IMR-90 (cell line): ENCODE data around the gene ATG7. TPM values are rescaled to one million over a fixed set of nuclear protein-coding genes. Genes with fewer than 3 reads are reported as not detected.

Source experiments
- ATAC-seq: fragments of 200-7000 bp; cut with Tn5 transposase; 2 replicates; pipeline ENCODE4 v1.9.1; 2020; ENCODE audit warnings: low read depth, mild to moderate bottlenecking, moderate library complexity
- BruUV-seq: library from RNA; stranded (reverse); fragments of 400-500 nt; replicated peaks from 2 replicates; lab custom pipeline; 2021; lab: Mats Ljungman, UMichigan
- CTCF ChIA-PET: fragments of 300-600 bp; formaldehyde crosslinking; extraction: SDS; loops from one replicate; lab custom pipeline; 2021; ENCODE audit warnings: antibody characterized with exemption; lab: Yijun Ruan, JAX
- POLR2A ChIA-PET: fragments of 300-600 bp; sonication (Branson Sonifier 250); formaldehyde crosslinking; loops from one replicate; lab custom pipeline; 2022; ENCODE audit warnings: antibody characterized with exemption; ENCODE audit not compliant: unreplicated experiment; lab: Charles Lee
- DNase-seq: peaks from one replicate; pipeline ENCODE4 v3.0.0; 2013
- H2AFZ ChIP-seq: replicated peaks from 2 replicates; pipeline ENCODE3; 2013; ENCODE audit warnings: low read length, mild to moderate bottlenecking; ENCODE audit not compliant: poor library complexity
- H2AK5ac ChIP-seq: 2 replicates; pipeline ENCODE4 v1.6.1; 2013; ENCODE audit warnings: low read depth, low read length, inconsistent platforms
- H2AK9ac ChIP-seq: replicated peaks from 2 replicates; pipeline ENCODE3; 2013; ENCODE audit warnings: mild to moderate bottlenecking, low read depth, low read length, moderate library complexity; ENCODE audit not compliant: poor library complexity
- H2BK120ac ChIP-seq: 2 replicates; pipeline ENCODE4 v1.6.1; 2013; ENCODE audit warnings: low read depth, low read length, inconsistent platforms
- H2BK15ac ChIP-seq: 3 replicates; pipeline ENCODE4 v1.6.1; 2013; ENCODE audit warnings: low read depth, low read length, inconsistent platforms
- H2BK20ac ChIP-seq: 2 replicates; pipeline ENCODE4 v1.6.1; 2013; ENCODE audit warnings: low read depth, mild to moderate bottlenecking, inconsistent platforms, low read length, moderate library complexity
- H2BK5ac ChIP-seq: 2 replicates; pipeline ENCODE4 v1.6.1; 2013; ENCODE audit warnings: mild to moderate bottlenecking, low read depth, low read length, inconsistent platforms; ENCODE audit not compliant: poor library complexity, severe bottlenecking
- H3K14ac ChIP-seq: replicated peaks from 2 replicates; pipeline ENCODE4 v1.6.1; 2013; ENCODE audit warnings: low read depth, low read length, inconsistent platforms
- H3K18ac ChIP-seq: 2 replicates; pipeline ENCODE4 v1.6.1; 2013; ENCODE audit warnings: low read depth, low read length, control low read depth
- H3K23ac ChIP-seq: 2 replicates; pipeline ENCODE4 v1.6.1; 2013; ENCODE audit warnings: low read depth, low read length, inconsistent platforms
- H3K27ac ChIP-seq: 2 replicates; pipeline ENCODE4 v1.5.1; 2013; ENCODE audit warnings: mild to moderate bottlenecking, control low read depth, low read length; ENCODE audit not compliant: insufficient read depth
- H3K27me3 ChIP-seq: 2 replicates; pipeline ENCODE4 v1.6.1; 2013; ENCODE audit warnings: low read length; ENCODE audit not compliant: control insufficient read depth, insufficient read depth
- H3K36me3 ChIP-seq: 2 replicates; pipeline ENCODE4 v1.6.1; 2013; ENCODE audit warnings: low read length, mixed read lengths; ENCODE audit not compliant: control insufficient read depth, insufficient read depth
- H3K4ac ChIP-seq: 2 replicates; pipeline ENCODE4 v1.6.1; 2013; ENCODE audit warnings: low read depth, low read length, inconsistent platforms
- H3K4me1 ChIP-seq: 2 replicates; pipeline ENCODE4 v1.6.1; 2013; ENCODE audit warnings: low read length, mixed read lengths; ENCODE audit not compliant: control insufficient read depth, insufficient read depth
- H3K4me2 ChIP-seq: 2 replicates; pipeline ENCODE4 v1.6.1; 2013; ENCODE audit warnings: low read depth, mild to moderate bottlenecking, control low read depth, low read length, moderate library complexity
- H3K4me3 ChIP-seq: 2 replicates; pipeline ENCODE4 v1.5.1; 2013; ENCODE audit warnings: low read depth, mild to moderate bottlenecking, control low read depth, low read length, moderate library complexity; ENCODE audit not compliant: insufficient read depth
- H3K56ac ChIP-seq: 2 replicates; pipeline ENCODE4 v1.6.1; 2013; ENCODE audit warnings: low read length, inconsistent platforms; ENCODE audit not compliant: insufficient read depth; ENCODE audit errors: extremely low read depth
- H3K79me1 ChIP-seq, 2 experiments: 2 replicates each; pipeline ENCODE4 v1.6.1; 2013; ENCODE audit warnings: low read length in 2 of 2, inconsistent platforms in 1 of 2, low read depth in 1 of 2
- H3K9ac ChIP-seq: 2 replicates; pipeline ENCODE4 v1.6.1; 2013; ENCODE audit warnings: low read depth, low read length, control low read depth
- H3K9me1 ChIP-seq: 2 replicates; pipeline ENCODE4 v1.6.1; 2013; ENCODE audit warnings: low read length, inconsistent platforms; ENCODE audit not compliant: insufficient read depth
- H3K9me3 ChIP-seq: 2 replicates; pipeline ENCODE4 v1.6.1; 2013; ENCODE audit warnings: low read length; ENCODE audit not compliant: control insufficient read depth, insufficient read depth
- H4K20me1 ChIP-seq: 2 replicates; pipeline ENCODE4 v1.6.1; 2013; ENCODE audit warnings: low read length, inconsistent platforms; ENCODE audit not compliant: insufficient read depth
- H4K5ac ChIP-seq: 2 replicates; pipeline ENCODE4 v1.6.1; 2013; ENCODE audit warnings: mild to moderate bottlenecking, low read depth, low read length, control low read depth
- H4K8ac ChIP-seq, 2 experiments: 2 replicates each; pipeline ENCODE4 v1.6.1; 2013; ENCODE audit warnings: low read depth in 2 of 2, low read length in 2 of 2, control low read depth in 1 of 2, inconsistent platforms in 1 of 2
- H4K91ac ChIP-seq: 2 replicates; pipeline ENCODE4 v1.6.1; 2013; ENCODE audit warnings: low read depth, low read length, inconsistent platforms; ENCODE audit not compliant: insufficient read depth
- BHLHE40 ChIP-seq: fragments of 150-350 bp; IDR thresholded peaks from 2 replicates; pipeline ENCODE4 v1.6.1; 2016; ENCODE audit warnings: mild to moderate bottlenecking, low read depth, low read length
- FOS ChIP-seq: fragments of 150-350 bp; IDR thresholded peaks from 2 replicates; pipeline ENCODE4 v1.6.1; 2016; ENCODE audit warnings: low read depth, low read length
- MAFK ChIP-seq: IDR thresholded peaks from 2 replicates; pipeline ENCODE4 v1.6.1; 2012; ENCODE audit warnings: low read depth, low read length, improper control_type of control experiment
- MXI1 ChIP-seq: IDR thresholded peaks from 2 replicates; pipeline ENCODE4 v1.6.1; 2012; ENCODE audit warnings: low read depth, mild to moderate bottlenecking, low read length, moderate library complexity, borderline replicate concordance
- NFE2L2 ChIP-seq: fragments of 150-350 bp; IDR thresholded peaks from 2 replicates; pipeline ENCODE4 v1.6.1; 2016; ENCODE audit warnings: low read depth, mild to moderate bottlenecking, low read length
- RAD21 ChIP-seq: IDR thresholded peaks from 2 replicates; pipeline ENCODE4 v1.6.1; 2012; ENCODE audit warnings: low read length, improper control_type of control experiment
- RCOR1 ChIP-seq: IDR thresholded peaks from 2 replicates; pipeline ENCODE4 v1.6.1; 2012; ENCODE audit warnings: mild to moderate bottlenecking, low read length, improper control_type of control experiment; ENCODE audit not compliant: insufficient replicate concordance
- RFX5 ChIP-seq: IDR thresholded peaks from 2 replicates; pipeline ENCODE4 v1.8.0; 2012; ENCODE audit warnings: low read depth, mild to moderate bottlenecking, low read length, moderate library complexity
- WGBS, 2 experiments: methylation state at CpG; one replicate each; pipeline versions ENCODE4 v1.1.5 to v1.1.7; 2013; ENCODE audit warnings: missing lambda C conversion rate in 2 of 2; ENCODE audit not compliant: insufficient read length in 1 of 2; ENCODE audit errors: extremely low coverage in 2 of 2; 5-methylcytosine and 5-hydroxymethylcytosine counted together
- dilution Hi-C: fragments of 300-500 bp; cut with HindIII; formaldehyde crosslinking; loops from one replicate; pipeline ENCODE4 v1.14.3; 2018; ENCODE audit warnings: low sequenced_read_pairs; ENCODE audit not compliant: unreplicated experiment
- in situ Hi-C: fragments of 300-500 bp; cut with MboI; formaldehyde crosslinking; loops from 3 replicates; pipeline ENCODE4 v1.14.3; 2019; ENCODE audit warnings: low sequenced_read_pairs, inconsistent platforms, mixed read lengths
- intact Hi-C: fragments of 100-400 bp; cut with micrococcal nuclease; formaldehyde crosslinking; loops from 2 replicates; pipeline ENCODE4 v1.10.0; 2022
- polyA plus RNA-seq, 3 experiments: library from polyadenylated mRNA; depleted of rRNA; stranded (reverse); fragments of >200 nt; gene quantifications; 2 replicates each; pipeline ENCODE4 v1.2.3, GENCODE V29; 2012; ENCODE audit warnings: low replicate concordance in 1 of 3
- total RNA-seq: library from RNA; depleted of rRNA; stranded (reverse); fragments of >200 nt; gene quantifications from 2 replicates; pipeline ENCODE4 v1.2.3, GENCODE V29; 2012
- TF ChIP-seq, protein P1 (sequence below): conservative IDR thresholded peaks from 2 replicates; pipeline ENCODE4 v1.5.1; 2012; ENCODE audit warnings: mild to moderate bottlenecking, low read depth, low read length, improper control_type of control experiment
- TF ChIP-seq, protein P2 (sequence below): fragments of 150-350 bp; IDR thresholded peaks from 2 replicates; pipeline ENCODE4 v1.6.1; 2016; ENCODE audit warnings: low read depth, mild to moderate bottlenecking, low read length, moderate library complexity, borderline replicate concordance

ATG7 gene
- total and polyA plus RNA-seq, 2 of the 4 experiments (the other 2 are of a cell fraction), result 15.6 to 51.4 TPM

- Histone ChIP-seq H3K4me1 (peaks cover 11% of the 10 kb centered on the region), H2AK5ac (peak overlapping the region; percentile 39; the same call in 1 of the 2 replicates), H3K79me1 (peaks cover 41 to 73% of the 10 kb centered on the region in 2 experiments), H4K91ac (no peak overlapping the region), H2AK9ac (no peak overlapping the region), H4K5ac (no peak overlapping the region), H2BK120ac (no peak overlapping the region), H3K36me3 (0 out of 2 replicates have a peak, but pooled peaks cover 3% of the 10 kb centered on the region), H3K4me3 (no peak overlapping the region), H3K9ac (no peak overlapping the region), H3K23ac (no peak overlapping the region), H3K18ac (no peak overlapping the region), H2BK20ac (no peak overlapping the region), H3K4ac (no peak overlapping the region), H2BK15ac (no peak overlapping the region), H2BK5ac (no peak overlapping the region), H3K9me1 (peaks cover 14% of the 10 kb centered on the region), H4K20me1 (no peaks in the 10 kb centered on the region), H3K27me3 (no peaks in the 10 kb centered on the region), H3K9me3 (no peaks in the 10 kb centered on the region), H4K8ac (no peak overlapping the region), H3K56ac (no peak overlapping the region), H3K14ac (no peak overlapping the region), H3K27ac (no peak overlapping the region), H3K4me2 (no peak overlapping the region), H2AFZ (no peak overlapping the region)
- POLR2A ChIA-PET, result no interaction called here
- CTCF ChIA-PET, result no interaction called here
- intact Hi-C loops (no loop called here), dilution Hi-C loops (no loop called here), in situ Hi-C loops (no loop called here)
- ATAC-seq (no peak), DNase-seq (no peak)
- no TSS peak for BruUV-seq
- TF ChIP-seq, protein P1, sequence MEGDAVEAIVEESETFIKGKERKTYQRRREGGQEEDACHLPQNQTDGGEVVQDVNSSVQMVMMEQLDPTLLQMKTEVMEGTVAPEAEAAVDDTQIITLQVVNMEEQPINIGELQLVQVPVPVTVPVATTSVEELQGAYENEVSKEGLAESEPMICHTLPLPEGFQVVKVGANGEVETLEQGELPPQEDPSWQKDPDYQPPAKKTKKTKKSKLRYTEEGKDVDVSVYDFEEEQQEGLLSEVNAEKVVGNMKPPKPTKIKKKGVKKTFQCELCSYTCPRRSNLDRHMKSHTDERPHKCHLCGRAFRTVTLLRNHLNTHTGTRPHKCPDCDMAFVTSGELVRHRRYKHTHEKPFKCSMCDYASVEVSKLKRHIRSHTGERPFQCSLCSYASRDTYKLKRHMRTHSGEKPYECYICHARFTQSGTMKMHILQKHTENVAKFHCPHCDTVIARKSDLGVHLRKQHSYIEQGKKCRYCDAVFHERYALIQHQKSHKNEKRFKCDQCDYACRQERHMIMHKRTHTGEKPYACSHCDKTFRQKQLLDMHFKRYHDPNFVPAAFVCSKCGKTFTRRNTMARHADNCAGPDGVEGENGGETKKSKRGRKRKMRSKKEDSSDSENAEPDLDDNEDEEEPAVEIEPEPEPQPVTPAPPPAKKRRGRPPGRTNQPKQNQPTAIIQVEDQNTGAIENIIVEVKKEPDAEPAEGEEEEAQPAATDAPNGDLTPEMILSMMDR, result no peak
- TF ChIP-seq RFX5 (no peak), RCOR1 (no peak), BHLHE40 (no peak), NFE2L2 (no peak), MXI1 (no peak), RAD21 (no peak), MAFK (no peak), FOS (no peak)
- TF ChIP-seq, protein P2, sequence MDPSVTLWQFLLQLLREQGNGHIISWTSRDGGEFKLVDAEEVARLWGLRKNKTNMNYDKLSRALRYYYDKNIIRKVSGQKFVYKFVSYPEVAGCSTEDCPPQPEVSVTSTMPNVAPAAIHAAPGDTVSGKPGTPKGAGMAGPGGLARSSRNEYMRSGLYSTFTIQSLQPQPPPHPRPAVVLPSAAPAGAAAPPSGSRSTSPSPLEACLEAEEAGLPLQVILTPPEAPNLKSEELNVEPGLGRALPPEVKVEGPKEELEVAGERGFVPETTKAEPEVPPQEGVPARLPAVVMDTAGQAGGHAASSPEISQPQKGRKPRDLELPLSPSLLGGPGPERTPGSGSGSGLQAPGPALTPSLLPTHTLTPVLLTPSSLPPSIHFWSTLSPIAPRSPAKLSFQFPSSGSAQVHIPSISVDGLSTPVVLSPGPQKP, result no peak
- WGBS, 2 experiments, result 100% methylated on average over 1 of the region's 2 CpGs; no CpG with 5 or more reads in 1 of the 2 experiments
Measured at GRCh38 chr3:11275926-11276325, 3.7 kb downstream of the ATG7 start.
